Peyer's patch (tissue), 4 donors: ENCODE measurements around the gene C11orf54. TPM values are rescaled to one million over a fixed set of nuclear protein-coding genes. Genes with fewer than 3 reads are reported as not detected.
"Not testable (repeated sequence)": the region's sequence is repeated elsewhere in the genome, so short reads cannot be mapped to it uniquely, and the experiment has no call there.

Experiments used
- DNase-seq, 3 donors: peaks; one replicate each; pipeline ENCODE4 v3.0.0-alpha.2; 2017 to 2019
- H3K27ac ChIP-seq, 4 donors: fragments of 200-600 bp; sonication (generic); one replicate each; pipeline ENCODE4 v1.5.1; 2016 to 2019
- H3K27me3 ChIP-seq, 2 donors: fragments of 200-600 bp; sonication (generic); one replicate each; pipeline ENCODE4 v1.5.1; 2019
- H3K36me3 ChIP-seq, 3 donors: fragments of 200-600 bp; sonication (generic); one replicate each; pipeline ENCODE4 v1.5.1; 2016 to 2019
- H3K4me1 ChIP-seq, 4 donors: fragments of 200-600 bp; sonication (generic); one replicate each; pipeline ENCODE4 v1.5.1; 2016 to 2019
- H3K4me3 ChIP-seq, 4 donors: fragments of 200-600 bp; sonication (generic); 1 replicate in 3 of 4; 2 replicates in 1 of 4; pipeline ENCODE4 v1.5.1; 2016 to 2019; ENCODE audit warnings: mild to moderate bottlenecking in 1 of 4
- H3K9me3 ChIP-seq, 4 donors: fragments of 200-600 bp; sonication (generic); one replicate each; pipeline ENCODE4 v1.5.1; 2016 to 2019; ENCODE audit warnings: mild to moderate bottlenecking in 1 of 4
- POLR2A ChIP-seq, 2 donors: fragments of 450-650 bp; IDR thresholded peaks; one replicate each; pipeline ENCODE4 v1.5.1; 2017; ENCODE audit warnings: antibody characterized with exemption in 2 of 2, mild to moderate bottlenecking in 2 of 2, moderate library complexity in 2 of 2
- total RNA-seq, 4 donors: library from RNA; depleted of rRNA; stranded (reverse); fragments of >200 nt; gene quantifications; one replicate each; pipeline ENCODE4 v1.1.0, GENCODE V29; 2016
- TF ChIP-seq, protein P1 (sequence below), 6 experiments: fragments of 450-650 bp in 4 of 6; fragments of 200-600 bp in 2 of 6; sonication (generic) in 1 of 6; IDR thresholded peaks; one replicate each; pipeline ENCODE4 v1.5.1; 2017 to 2019; ENCODE audit warnings: antibody characterized with exemption in 6 of 6, mild to moderate bottlenecking in 3 of 6, moderate library complexity in 1 of 6

The C11orf54 gene
- total RNA-seq, 4 donors from 2014 or later = 33.8 to 130 (median 69.0) TPM

DNA sequence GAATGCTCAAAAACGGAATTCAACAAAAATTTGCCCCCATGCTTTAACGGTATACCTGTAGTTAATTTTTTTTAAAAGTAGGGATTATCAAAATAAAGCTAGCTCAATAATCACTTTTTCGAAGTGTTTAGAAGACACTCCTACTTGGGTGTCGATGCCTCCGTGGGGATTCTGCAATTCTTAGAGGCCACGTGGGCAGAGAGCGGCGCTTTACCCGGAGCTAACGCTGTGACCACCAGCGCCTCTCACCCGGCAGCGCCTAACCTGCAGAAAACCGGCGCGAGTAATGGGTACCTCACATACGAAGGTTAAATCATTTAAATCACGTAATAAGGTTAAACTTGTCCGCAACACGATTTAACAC is 760 bp upstream of the C11orf54 start:
- peak; percentile 57 to 78 (median 65) for DNase-seq
- Histone ChIP-seq H3K36me3 (peaks cover 0 to 44% (median 0%) of the 10 kb centered on the region in 3 donors), H3K27ac (peak overlapping the region; percentile 91 to 98 (median 92)), H3K9me3 (no peaks in the 10 kb centered on the region), H3K4me1 (peaks cover 0 to 56% (median 10%) of the 10 kb centered on the region in 4 donors), H3K27me3 (no peaks in the 10 kb centered on the region), H3K4me3 (peak overlapping the region; percentile 66 to 94 (median 79))
- TF ChIP-seq, protein P1, sequence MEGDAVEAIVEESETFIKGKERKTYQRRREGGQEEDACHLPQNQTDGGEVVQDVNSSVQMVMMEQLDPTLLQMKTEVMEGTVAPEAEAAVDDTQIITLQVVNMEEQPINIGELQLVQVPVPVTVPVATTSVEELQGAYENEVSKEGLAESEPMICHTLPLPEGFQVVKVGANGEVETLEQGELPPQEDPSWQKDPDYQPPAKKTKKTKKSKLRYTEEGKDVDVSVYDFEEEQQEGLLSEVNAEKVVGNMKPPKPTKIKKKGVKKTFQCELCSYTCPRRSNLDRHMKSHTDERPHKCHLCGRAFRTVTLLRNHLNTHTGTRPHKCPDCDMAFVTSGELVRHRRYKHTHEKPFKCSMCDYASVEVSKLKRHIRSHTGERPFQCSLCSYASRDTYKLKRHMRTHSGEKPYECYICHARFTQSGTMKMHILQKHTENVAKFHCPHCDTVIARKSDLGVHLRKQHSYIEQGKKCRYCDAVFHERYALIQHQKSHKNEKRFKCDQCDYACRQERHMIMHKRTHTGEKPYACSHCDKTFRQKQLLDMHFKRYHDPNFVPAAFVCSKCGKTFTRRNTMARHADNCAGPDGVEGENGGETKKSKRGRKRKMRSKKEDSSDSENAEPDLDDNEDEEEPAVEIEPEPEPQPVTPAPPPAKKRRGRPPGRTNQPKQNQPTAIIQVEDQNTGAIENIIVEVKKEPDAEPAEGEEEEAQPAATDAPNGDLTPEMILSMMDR (IDR thresholded peaks at IDR 0.05) = no peak
- TF ChIP-seq POLR2A (IDR thresholded peaks at IDR 0.05) = no peak

DNA sequence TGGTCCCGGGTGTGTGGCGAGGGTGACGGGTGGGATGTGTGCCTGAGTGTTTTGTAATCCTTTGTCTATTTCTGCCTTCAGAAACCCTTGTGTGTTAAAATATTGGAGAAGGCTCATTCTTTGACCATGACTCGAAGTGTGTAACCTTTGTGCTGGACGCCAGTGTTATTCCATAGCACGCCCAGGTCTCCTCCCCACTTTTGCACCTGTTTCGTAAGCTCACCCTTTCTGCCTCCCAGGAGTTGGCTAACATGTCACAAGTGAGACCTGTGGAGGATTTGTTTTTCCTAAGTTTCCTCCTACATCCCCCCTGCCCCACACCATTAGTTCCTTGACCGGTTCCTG is 382 bp downstream of the C11orf54 start:
- Histone ChIP-seq H3K4me1 (peaks cover 0 to 61% (median 10%) of the 10 kb centered on the region in 4 donors), H3K27ac (peak overlapping the region; percentile 91 to 98 (median 92)), H3K36me3 (peaks cover 0 to 33% (median 0%) of the 10 kb centered on the region in 3 donors), H3K27me3 (no peaks in the 10 kb centered on the region), H3K4me3 (peak overlapping the region; percentile 66 to 94 (median 79)), H3K9me3 (no peaks in the 10 kb centered on the region)
- peak in 1 of 3 donors; percentile 80 for DNase-seq
- TF ChIP-seq, protein P1 (IDR thresholded peaks at IDR 0.05) = no peak
- TF ChIP-seq POLR2A (IDR thresholded peaks at IDR 0.05) = peak; percentile 5 to 21

DNA sequence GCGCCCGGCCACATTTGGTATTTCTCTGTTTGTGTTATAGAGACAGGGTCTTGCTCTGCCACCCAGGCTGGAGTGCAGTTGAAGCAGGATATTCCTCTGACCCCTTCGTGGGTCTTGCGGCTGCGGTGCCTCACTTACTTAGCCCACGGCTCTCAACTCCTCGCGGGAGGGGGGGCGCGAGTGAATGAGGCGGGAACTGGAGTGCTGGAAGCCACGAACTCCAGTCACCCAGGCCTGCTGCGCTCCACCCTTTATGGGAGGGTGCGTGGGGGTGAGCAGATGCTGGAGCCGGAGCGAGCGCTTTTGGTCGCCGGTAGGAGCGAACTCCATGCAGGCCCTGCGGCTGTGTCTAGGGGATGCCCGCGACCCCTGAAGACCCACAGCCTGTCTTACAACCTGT is 1.8 kb downstream of the C11orf54 start:
- Histone ChIP-seq H3K4me1 (peaks cover 0 to 49% (median 7%) of the 10 kb centered on the region in 4 donors), H3K4me3 (no peak overlapping the region), H3K36me3 (peaks cover 0 to 19% (median 0%) of the 10 kb centered on the region in 3 donors), H3K9me3 (no peaks in the 10 kb centered on the region), H3K27me3 (no peaks in the 10 kb centered on the region), H3K27ac (peak overlapping the region in 1 of 4 donors; percentile 26)
- DNase-seq = no peak
- TF ChIP-seq, protein P1 (IDR thresholded peaks at IDR 0.05) = no peak
- no peak for TF ChIP-seq POLR2A (IDR thresholded peaks at IDR 0.05)

DNA sequence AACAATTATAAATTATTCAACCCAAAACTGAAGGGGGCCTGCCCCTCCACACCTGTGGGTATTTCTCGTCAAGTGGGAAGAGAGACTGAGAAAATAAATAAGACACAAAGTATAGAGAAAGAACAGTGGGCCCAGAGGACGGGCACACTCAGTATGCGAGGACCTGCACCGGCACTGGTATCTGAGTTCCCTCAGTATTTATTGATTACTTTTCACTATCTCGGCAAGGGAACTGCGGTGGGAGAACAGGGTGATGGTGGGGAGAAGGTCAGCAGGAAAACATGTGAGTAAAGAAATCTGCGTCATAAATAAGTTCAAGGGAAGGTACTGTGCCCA is 3.2 kb downstream of the C11orf54 start:
- H3K4me1 ChIP-seq = peaks cover 0 to 36% (median 0%) of the 10 kb centered on the region in 4 donors
- no peaks in the 10 kb centered on the region for H3K27me3 ChIP-seq
- H3K27ac ChIP-seq = peak overlapping the region in 2 of 4 donors; percentile 17 to 47
- H3K36me3 ChIP-seq = peaks cover 0 to 10% (median 0%) of the 10 kb centered on the region in 3 donors
- no peak for TF ChIP-seq POLR2A (IDR thresholded peaks at IDR 0.05)
- TF ChIP-seq, protein P1 (IDR thresholded peaks at IDR 0.05) = no peak
- H3K4me3 ChIP-seq = peak overlapping the region in 1 of 4 donors; percentile 8
- DNase-seq = no peak
- H3K9me3 ChIP-seq = no peaks in the 10 kb centered on the region

DNA sequence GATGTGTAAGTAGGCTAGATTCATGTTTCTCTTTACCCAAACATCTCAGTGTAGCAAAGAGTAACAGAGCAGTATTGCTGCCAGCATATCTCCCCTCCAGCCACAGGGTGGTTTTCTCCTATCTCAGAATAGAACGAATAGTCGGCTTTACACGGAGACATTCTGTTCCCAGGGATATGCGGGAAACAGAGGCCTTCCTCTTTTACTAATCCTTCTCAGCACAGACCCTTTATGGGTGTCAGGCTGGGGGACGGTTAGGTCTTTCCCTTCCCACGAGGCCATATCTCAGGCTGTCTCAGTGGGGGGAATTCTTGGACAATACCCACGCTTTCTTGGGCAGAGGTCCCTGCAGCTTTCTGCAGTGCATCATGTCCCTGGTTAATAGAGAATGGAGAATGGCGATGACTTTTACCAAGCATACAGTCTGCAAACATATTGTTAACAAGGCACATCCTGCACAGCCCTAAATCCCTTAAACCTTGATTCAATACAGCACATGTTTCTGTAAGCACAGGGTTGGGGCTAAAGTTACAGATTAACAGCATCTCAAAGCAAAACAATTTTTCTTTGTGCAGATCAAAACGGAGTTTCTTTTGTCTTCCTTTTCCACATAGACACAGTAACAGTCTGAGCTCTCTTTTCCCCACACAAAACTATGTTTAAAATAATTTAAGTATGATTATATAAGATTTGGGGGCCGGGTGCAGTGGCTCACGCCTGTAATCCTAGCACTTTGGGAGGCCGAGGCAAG is 3.7 kb downstream of the C11orf54 start:
- H3K27ac ChIP-seq = peak overlapping the region in 2 of 4 donors; percentile 17 to 47
- not testable (repeated sequence) for H3K9me3 ChIP-seq, DNase-seq, H3K27me3 ChIP-seq
- H3K4me3 ChIP-seq = peak overlapping the region in 2 of 4 donors; percentile 3 to 18
- peaks cover 0 to 30% (median 0%) of the 10 kb centered on the region in 4 donors for H3K4me1 ChIP-seq
- peaks cover 0 to 10% (median 0%) of the 10 kb centered on the region in 3 donors for H3K36me3 ChIP-seq

DNA sequence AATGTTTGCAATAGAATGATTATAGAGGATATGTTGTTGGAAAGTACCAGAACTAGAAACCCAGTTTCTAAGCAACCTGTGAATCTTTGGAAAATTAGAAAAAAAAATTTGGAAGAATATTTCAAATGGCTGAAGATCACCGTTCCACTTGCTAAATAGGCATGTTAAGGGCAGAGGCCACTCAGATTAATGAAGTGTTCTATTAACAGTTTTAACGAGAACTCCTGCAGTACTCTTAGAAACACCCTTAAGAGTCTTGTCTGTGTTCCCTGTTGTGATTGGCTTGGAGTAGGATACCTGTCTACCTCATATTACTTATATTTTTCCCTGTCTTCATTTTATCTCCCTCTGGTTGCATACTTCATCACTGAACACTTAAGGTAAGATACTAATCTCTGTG is 4.6 kb downstream of the C11orf54 start:
- H3K9me3 ChIP-seq = no peaks in the 10 kb centered on the region
- DNase-seq = no peak
- peaks cover 0 to 30% (median 0%) of the 10 kb centered on the region in 4 donors for H3K4me1 ChIP-seq
- peaks cover 0 to 14% (median 0%) of the 10 kb centered on the region in 3 donors for H3K36me3 ChIP-seq
- no peaks in the 10 kb centered on the region for H3K27me3 ChIP-seq
- no peak overlapping the region for H3K4me3 ChIP-seq
- no peak overlapping the region for H3K27ac ChIP-seq
- TF ChIP-seq, protein P1 (IDR thresholded peaks at IDR 0.05) = no peak
- TF ChIP-seq POLR2A (IDR thresholded peaks at IDR 0.05) = no peak
